GM13976 (cell line): ENCODE results near the gene STAT5A.

Experiments used
- DNase-seq: peaks from one replicate; pipeline ENCODE4 v3.0.0; 2012; ENCODE audit warnings: low spot score
- in situ Hi-C: fragments of 300-500 bp; cut with MboI; formaldehyde crosslinking; loops from one replicate; pipeline ENCODE4 v1.12.0; 2022; ENCODE audit warnings: low sequenced_read_pairs, mixed read lengths, inconsistent platforms; ENCODE audit not compliant: unreplicated experiment
- TF ChIP-seq, protein P1 (sequence below): IDR thresholded peaks from 2 replicates; pipeline ENCODE4 v1.5.1; 2012; ENCODE audit warnings: borderline replicate concordance, mild to moderate bottlenecking; ENCODE audit not compliant: insufficient read depth; ENCODE audit errors: extremely low read depth, missing control alignments, control extremely low read depth

STAT5A gene

DNA sequence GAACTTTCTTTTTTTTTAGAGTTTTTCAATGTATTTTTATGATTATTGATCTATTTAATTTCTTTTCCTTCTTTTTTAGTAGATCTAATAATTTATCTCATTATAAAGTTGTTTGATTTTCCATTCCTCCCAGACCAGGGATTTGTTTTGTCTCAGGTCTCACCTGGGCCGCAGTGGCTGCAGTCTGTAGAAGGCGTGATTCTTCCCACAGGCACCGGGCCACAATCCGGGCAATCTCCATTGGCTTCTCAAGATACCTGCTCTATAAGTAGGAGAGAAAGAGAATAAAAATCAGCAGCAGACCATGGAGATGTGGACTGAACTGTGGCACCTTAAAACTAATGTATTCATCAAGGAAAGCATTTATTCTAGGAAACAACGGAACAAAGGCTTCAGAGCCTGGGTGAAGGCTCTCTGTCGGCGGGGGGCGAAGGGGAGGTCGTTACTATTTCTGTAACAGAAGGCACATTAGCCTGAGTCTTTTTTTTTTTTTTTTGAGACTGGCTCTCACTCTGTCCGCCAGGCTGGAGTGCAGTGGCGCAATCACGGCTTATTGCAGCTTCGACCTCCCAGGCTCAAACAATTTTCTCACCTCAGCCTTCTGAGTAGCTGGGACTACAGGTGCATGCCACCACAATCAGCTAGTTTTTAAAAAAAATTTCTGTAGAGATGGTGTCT, 57.2 kb downstream of the STAT5A start:
- TF ChIP-seq, protein P1, sequence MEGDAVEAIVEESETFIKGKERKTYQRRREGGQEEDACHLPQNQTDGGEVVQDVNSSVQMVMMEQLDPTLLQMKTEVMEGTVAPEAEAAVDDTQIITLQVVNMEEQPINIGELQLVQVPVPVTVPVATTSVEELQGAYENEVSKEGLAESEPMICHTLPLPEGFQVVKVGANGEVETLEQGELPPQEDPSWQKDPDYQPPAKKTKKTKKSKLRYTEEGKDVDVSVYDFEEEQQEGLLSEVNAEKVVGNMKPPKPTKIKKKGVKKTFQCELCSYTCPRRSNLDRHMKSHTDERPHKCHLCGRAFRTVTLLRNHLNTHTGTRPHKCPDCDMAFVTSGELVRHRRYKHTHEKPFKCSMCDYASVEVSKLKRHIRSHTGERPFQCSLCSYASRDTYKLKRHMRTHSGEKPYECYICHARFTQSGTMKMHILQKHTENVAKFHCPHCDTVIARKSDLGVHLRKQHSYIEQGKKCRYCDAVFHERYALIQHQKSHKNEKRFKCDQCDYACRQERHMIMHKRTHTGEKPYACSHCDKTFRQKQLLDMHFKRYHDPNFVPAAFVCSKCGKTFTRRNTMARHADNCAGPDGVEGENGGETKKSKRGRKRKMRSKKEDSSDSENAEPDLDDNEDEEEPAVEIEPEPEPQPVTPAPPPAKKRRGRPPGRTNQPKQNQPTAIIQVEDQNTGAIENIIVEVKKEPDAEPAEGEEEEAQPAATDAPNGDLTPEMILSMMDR, result no peak
- in situ Hi-C loops, result no loop called here
- no peak for DNase-seq

DNA sequence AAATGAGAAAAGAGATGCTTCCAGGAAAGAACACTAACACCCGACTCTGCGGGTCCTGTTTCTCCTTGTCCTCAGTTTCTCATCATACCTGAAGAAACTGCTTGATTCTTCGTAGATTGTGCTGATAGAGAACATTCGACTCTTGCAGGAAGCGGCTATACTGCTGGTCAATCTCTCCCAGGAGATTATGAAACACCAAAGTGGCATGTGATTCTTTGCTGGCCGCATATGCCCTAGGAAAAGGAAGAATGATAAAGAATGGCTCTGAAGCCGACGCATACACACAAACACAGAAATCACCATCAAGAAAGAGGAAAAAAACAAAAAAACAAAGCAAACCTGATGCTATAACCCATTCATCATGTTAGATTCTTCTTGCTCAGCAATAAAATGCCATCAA, 58.2 kb downstream of the STAT5A start:
- TF ChIP-seq, protein P1, result no peak
- in situ Hi-C loops, result no loop called here
- no peak for DNase-seq

DNA sequence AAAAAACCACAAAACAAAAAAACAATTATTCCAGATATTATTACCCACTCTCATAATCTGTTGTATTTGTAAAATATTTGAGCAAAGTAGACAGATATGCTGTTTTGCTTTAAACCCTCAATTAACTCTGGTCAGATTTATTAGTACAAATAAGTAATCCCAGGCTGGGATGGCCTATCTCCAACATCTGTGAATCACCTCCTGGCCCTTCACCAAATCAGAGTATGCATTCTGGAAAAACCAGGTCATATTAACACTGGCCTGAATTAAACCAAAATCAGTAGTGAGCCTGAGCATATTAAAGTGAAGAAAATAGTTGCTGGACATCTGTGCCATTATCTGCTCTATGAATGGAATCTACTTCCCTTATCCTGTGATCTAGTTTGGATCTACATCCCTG, 58.9 kb downstream of the STAT5A start:
- TF ChIP-seq, protein P1, result no peak
- in situ Hi-C loops, result no loop called here

DNA sequence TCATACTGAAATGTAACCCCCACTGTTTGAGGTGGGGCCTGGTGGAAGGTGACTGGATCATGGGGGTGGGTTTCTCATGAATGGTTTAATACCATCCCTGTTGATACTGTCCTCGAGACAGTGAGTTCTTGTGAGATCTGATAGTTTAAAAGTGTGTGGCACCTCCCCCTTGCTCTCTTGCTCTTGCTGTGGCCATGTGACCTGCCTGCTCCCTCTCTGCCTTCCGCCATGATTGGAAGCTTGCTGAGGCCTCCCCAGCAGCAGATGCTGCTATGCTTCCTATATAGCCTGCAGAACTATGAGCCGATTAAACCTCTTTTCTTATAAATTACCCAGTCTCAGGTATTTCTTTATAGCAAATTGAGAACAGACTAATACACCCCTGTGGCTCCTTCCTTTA, 59.3 kb downstream of the STAT5A start:
- in situ Hi-C loops, result no loop called here
- DNase-seq, result no peak
- TF ChIP-seq, protein P1, result no peak

More for the DNA sequence above, 58.9 kb downstream of the STAT5A start:
- DNase-seq, result no peak

DNA sequence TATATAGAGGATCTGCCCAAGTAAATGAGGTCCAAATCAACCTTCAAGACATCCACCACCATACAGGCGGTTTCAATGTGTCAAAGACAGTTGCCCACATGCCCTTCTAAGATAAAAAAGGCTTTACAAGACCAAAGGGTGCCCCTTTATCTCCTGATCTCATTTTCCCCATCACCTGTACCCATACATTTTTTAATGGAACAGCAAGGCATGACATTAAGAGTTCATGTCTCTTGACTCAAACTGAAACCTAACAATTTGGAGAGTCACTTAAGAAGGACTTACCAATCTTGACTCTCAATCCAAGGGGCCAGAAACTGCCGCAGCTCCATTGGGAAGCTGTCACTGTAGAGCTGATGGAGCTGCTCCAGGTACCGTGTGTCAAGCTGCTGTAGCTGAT, 59.8 kb downstream of the STAT5A start:
- TF ChIP-seq, protein P1, result no peak
- in situ Hi-C loops, result no loop called here
- DNase-seq, result no peak

DNA sequence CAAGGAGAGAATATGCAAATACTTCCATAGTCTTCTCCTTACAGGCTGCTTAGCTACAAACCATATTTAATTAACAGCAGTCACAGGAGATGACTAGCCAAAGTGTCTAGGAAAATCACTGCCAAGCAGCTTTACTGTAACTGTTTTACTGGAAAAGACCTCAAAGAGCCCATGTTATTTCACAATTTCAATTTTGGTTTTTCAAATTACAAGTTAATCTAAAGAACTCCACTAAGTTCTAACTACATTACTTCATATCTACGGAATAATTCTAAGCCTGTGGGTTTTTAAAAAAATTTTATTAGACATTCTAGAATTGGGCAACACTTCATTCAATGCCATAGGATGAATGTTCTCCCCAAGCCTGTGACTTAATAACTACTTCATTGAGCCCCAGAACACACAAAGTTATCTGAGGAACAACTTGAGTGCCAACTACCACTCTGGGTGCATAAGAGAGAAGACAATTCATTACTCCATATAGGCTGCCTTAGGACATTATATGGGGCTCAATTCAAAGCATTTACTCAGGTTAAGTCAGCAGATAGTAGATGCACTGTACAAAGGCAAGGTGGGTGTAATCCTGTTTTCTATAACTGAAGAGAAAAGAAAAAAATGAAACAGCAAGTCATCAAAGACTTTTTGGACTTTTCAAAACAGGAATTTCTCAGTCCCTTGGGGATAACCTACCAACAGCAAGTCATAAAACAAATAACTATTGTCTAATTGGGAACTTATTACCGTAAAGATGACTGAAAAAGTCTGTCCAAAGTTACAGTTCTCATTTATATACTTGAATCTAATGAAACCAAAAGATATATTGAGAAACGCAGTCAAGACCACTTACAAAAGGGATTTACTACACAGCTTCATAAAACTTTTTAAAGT, 66.9 kb downstream of the STAT5A start:
- DNase-seq, result no peak

More for the DNA sequence above, 66.9 kb downstream of the STAT5A start:
- TF ChIP-seq, protein P1, result no peak
- in situ Hi-C loops, result no loop called here
